GM12878 (cell line): Measurements from ENCODE around the gene PAX5.

Experiments used
- CEBPB ChIP-seq, 2 experiments: fragments of 150-350 bp in 1 of 2; IDR thresholded peaks; 2 replicates each; pipeline ENCODE4 v1.6.1; 2012 to 2014; ENCODE audit warnings: low read depth in 2 of 2, low read length in 2 of 2, borderline replicate concordance in 1 of 2, inconsistent platforms in 1 of 2
- FOXM1 ChIP-seq: IDR thresholded peaks from 2 replicates; pipeline ENCODE4 v1.6.1; 2012; ENCODE audit warnings: low read depth, mild to moderate bottlenecking, inconsistent platforms, low read length, moderate library complexity
- MXI1 ChIP-seq: fragments of 150-350 bp; IDR thresholded peaks from 2 replicates; pipeline ENCODE4 v1.6.1; 2011; ENCODE audit warnings: low read depth, mild to moderate bottlenecking, inconsistent platforms, low read length, improper control_type of control experiment
- POLR2A ChIP-seq: IDR thresholded peaks from 2 replicates; pipeline ENCODE4 v1.6.1; 2011; ENCODE audit warnings: low read depth, mild to moderate bottlenecking, low read length
- TAF1 ChIP-seq: IDR thresholded peaks from 2 replicates; pipeline ENCODE4 v1.6.1; 2011; ENCODE audit warnings: mild to moderate bottlenecking, low read depth, low read length, borderline replicate concordance
- TCF12 ChIP-seq: IDR thresholded peaks from 2 replicates; pipeline ENCODE4 v1.6.1; 2011; ENCODE audit warnings: low read depth, mild to moderate bottlenecking, low read length
- ZZZ3 ChIP-seq: IDR thresholded peaks from 2 replicates; pipeline ENCODE4 v1.6.1; 2011; ENCODE audit warnings: low read depth; ENCODE audit not compliant: control insufficient read depth, insufficient read length
- TF ChIP-seq, protein P1 (sequence below), 3 experiments: IDR thresholded peaks in 2 of 3; conservative IDR thresholded peaks in 1 of 3; 2 replicates each; pipeline ENCODE4 v1.5.1; 2011; ENCODE audit warnings: low read depth in 3 of 3, low read length in 3 of 3, mild to moderate bottlenecking in 3 of 3, control low read depth in 2 of 3, moderate library complexity in 2 of 3, inconsistent platforms in 1 of 3, mixed read lengths in 1 of 3; ENCODE audit not compliant: control insufficient read depth in 2 of 3, insufficient read depth in 1 of 3; ENCODE audit errors: extremely low read depth in 1 of 3
- TF ChIP-seq, protein P2 (sequence below): fragments of 450-650 bp; IDR thresholded peaks from 2 replicates; pipeline ENCODE4 v1.6.1; 2018; ENCODE audit warnings: mild to moderate bottlenecking, low read depth, moderate library complexity; ENCODE audit not compliant: partially characterized antibody
- TF ChIP-seq, protein P3 (sequence below): IDR thresholded peaks from 2 replicates; pipeline ENCODE4 v1.6.1; 2012; ENCODE audit warnings: low read length, inconsistent platforms
- TF ChIP-seq, protein P4 (sequence below): fragments of 450-650 bp; IDR thresholded peaks from 2 replicates; pipeline ENCODE4 v1.6.1; 2017; ENCODE audit warnings: mild to moderate bottlenecking

DNA sequence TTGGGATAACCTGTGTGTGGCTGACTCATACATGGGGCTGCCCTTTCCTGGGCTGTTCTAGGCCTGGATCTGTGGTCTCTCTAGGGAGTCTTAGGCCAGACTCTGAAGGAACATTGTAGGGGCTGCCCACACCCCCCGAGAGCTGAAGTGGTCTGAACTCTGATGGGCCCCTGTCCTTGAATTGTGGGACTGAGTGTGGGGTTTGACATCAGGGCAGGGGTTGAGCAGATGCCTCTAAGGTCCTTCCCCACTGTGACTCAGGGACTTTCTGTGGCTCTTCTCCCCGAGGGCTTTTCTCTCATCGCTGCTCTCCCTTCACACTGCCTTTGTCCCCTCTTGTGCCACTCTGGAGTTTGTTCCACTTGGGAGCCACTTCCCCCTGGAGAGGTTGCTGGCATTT is 246.4 kb downstream of the PAX5 start:
- TF ChIP-seq FOXM1 (no peak), MXI1 (no peak), POLR2A (no peak), TAF1 (no peak), TCF12 (no peak), ZZZ3 (no peak), CEBPB (IDR thresholded peaks at IDR 0.05; ENCODE audit: borderline replicate concordance in 1 of 2, low read depth in 2 of 2, low read length in 2 of 2) (no peak)
- TF ChIP-seq, protein P1, sequence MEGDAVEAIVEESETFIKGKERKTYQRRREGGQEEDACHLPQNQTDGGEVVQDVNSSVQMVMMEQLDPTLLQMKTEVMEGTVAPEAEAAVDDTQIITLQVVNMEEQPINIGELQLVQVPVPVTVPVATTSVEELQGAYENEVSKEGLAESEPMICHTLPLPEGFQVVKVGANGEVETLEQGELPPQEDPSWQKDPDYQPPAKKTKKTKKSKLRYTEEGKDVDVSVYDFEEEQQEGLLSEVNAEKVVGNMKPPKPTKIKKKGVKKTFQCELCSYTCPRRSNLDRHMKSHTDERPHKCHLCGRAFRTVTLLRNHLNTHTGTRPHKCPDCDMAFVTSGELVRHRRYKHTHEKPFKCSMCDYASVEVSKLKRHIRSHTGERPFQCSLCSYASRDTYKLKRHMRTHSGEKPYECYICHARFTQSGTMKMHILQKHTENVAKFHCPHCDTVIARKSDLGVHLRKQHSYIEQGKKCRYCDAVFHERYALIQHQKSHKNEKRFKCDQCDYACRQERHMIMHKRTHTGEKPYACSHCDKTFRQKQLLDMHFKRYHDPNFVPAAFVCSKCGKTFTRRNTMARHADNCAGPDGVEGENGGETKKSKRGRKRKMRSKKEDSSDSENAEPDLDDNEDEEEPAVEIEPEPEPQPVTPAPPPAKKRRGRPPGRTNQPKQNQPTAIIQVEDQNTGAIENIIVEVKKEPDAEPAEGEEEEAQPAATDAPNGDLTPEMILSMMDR (IDR thresholded peaks at IDR 0.05 in 2 of 3, conservative IDR thresholded peaks at IDR 0.05 in 1 of 3; ENCODE audit: control insufficient read depth in 2 of 3, extremely low read depth in 1 of 3, insufficient read depth in 1 of 3, low read depth in 3 of 3, low read length in 3 of 3) = no peak
- TF ChIP-seq, protein P2, sequence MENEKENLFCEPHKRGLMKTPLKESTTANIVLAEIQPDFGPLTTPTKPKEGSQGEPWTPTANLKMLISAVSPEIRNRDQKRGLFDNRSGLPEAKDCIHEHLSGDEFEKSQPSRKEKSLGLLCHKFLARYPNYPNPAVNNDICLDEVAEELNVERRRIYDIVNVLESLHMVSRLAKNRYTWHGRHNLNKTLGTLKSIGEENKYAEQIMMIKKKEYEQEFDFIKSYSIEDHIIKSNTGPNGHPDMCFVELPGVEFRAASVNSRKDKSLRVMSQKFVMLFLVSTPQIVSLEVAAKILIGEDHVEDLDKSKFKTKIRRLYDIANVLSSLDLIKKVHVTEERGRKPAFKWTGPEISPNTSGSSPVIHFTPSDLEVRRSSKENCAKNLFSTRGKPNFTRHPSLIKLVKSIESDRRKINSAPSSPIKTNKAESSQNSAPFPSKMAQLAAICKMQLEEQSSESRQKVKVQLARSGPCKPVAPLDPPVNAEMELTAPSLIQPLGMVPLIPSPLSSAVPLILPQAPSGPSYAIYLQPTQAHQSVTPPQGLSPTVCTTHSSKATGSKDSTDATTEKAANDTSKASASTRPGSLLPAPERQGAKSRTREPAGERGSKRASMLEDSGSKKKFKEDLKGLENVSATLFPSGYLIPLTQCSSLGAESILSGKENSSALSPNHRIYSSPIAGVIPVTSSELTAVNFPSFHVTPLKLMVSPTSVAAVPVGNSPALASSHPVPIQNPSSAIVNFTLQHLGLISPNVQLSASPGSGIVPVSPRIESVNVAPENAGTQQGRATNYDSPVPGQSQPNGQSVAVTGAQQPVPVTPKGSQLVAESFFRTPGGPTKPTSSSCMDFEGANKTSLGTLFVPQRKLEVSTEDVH = no peak
- TF ChIP-seq, protein P3, sequence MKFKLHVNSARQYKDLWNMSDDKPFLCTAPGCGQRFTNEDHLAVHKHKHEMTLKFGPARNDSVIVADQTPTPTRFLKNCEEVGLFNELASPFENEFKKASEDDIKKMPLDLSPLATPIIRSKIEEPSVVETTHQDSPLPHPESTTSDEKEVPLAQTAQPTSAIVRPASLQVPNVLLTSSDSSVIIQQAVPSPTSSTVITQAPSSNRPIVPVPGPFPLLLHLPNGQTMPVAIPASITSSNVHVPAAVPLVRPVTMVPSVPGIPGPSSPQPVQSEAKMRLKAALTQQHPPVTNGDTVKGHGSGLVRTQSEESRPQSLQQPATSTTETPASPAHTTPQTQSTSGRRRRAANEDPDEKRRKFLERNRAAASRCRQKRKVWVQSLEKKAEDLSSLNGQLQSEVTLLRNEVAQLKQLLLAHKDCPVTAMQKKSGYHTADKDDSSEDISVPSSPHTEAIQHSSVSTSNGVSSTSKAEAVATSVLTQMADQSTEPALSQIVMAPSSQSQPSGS = no peak
- TF ChIP-seq, protein P4, sequence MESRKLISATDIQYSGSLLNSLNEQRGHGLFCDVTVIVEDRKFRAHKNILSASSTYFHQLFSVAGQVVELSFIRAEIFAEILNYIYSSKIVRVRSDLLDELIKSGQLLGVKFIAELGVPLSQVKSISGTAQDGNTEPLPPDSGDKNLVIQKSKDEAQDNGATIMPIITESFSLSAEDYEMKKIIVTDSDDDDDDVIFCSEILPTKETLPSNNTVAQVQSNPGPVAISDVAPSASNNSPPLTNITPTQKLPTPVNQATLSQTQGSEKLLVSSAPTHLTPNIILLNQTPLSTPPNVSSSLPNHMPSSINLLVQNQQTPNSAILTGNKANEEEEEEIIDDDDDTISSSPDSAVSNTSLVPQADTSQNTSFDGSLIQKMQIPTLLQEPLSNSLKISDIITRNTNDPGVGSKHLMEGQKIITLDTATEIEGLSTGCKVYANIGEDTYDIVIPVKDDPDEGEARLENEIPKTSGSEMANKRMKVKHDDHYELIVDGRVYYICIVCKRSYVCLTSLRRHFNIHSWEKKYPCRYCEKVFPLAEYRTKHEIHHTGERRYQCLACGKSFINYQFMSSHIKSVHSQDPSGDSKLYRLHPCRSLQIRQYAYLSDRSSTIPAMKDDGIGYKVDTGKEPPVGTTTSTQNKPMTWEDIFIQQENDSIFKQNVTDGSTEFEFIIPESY = no peak
